Stimulated activated CD4-positive, alpha-beta T cell treated with anti-CD3 and anti-CD28 coated beads, Interleukin-4, amount 100 ng/mL, for 1 hour (primary cell): ENCODE data around the gene MGAT3.
"Not testable (repeated sequence)": the region's sequence is repeated elsewhere in the genome, so short reads cannot be mapped to it uniquely, and the experiment has no call there.

Experiments
- DNase-seq: peaks from one replicate; pipeline ENCODE4 v3.0.0-alpha.2; 2020

MGAT3 gene, protein sequence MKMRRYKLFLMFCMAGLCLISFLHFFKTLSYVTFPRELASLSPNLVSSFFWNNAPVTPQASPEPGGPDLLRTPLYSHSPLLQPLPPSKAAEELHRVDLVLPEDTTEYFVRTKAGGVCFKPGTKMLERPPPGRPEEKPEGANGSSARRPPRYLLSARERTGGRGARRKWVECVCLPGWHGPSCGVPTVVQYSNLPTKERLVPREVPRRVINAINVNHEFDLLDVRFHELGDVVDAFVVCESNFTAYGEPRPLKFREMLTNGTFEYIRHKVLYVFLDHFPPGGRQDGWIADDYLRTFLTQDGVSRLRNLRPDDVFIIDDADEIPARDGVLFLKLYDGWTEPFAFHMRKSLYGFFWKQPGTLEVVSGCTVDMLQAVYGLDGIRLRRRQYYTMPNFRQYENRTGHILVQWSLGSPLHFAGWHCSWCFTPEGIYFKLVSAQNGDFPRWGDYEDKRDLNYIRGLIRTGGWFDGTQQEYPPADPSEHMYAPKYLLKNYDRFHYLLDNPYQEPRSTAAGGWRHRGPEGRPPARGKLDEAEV

GRCh38 chr22:39456522-39457197, at the start of gene MGAT3:
MGAT3 (plus strand) TSS chr22:39457012; CDS start chr22:39487348, 30,336 bp downstream.
- DNase-seq: no peak

- DNase-seq: no peak
Measured at GRCh38 chr22:39408173-39408572, 48.6 kb upstream of the MGAT3 start.

DNA sequence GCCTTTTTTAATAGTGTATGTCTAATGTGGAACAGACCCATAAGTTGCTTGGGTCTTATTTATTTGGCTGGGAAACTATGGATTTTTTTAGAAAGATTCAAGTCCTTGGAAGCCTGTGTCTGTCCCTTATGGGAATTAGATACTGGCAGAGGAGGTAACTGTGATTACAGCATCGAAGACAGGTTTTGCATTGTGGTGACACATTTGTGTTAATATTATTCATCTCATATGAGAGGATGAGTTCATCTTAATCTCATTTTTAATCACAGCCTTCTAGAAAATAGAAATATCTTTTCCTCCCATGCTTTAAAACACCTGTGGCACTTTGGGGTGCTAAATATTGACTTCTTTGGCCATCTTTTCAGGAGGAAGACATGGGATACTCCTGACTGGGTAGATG, 48.0 kb upstream of the MGAT3 start:
- DNase-seq: no peak

DNA sequence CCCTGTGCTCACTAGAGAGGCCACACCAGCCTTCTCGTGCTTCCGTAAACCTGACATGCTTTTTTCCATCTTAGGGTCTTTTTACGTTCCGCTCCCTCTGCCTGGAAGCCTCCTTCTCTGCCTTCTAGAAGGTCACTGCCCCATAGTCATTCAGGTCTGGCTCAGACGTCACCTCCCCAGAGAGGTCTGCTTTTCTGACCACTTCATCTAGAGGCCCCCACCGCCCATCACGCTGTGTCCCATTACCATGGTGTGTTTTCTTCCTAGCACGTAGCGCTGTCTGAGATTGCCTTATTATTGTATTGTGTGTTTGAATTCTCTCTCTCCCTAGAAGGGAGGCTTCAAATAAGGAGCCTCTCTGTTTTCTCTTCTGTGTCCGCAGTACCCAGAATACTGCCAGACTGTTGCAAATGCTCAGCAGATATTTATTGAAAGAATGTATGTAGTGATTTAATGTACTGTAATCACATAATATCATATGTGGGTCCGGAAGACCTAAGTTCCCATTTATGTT, 47.2 kb upstream of the MGAT3 start:
- DNase-seq: no peak

DNA sequence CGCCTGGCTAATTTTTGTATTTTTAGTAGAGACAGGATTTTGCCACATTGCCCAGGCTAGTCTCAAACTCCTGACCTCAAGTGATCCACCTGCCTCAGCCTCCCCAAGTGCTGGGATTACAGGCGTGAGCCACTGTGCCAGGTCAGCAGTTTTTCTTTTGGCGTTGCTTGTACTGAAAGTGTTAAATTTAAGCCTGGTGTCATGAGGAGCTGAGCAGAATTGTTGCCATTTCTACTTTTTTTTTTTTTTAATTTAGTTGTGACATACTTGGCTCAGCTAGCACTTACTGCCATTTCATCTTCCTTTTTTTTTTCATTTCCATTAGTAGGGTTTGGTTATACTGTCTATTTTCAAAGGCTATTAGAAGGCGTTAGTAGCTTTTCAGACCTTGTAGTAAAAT, 46.5 kb upstream of the MGAT3 start:
- DNase-seq: no peak

GRCh38 chr22:39411828-39412365, 44.9 kb upstream of the MGAT3 start:
- DNase-seq: not testable (repeated sequence)

DNA sequence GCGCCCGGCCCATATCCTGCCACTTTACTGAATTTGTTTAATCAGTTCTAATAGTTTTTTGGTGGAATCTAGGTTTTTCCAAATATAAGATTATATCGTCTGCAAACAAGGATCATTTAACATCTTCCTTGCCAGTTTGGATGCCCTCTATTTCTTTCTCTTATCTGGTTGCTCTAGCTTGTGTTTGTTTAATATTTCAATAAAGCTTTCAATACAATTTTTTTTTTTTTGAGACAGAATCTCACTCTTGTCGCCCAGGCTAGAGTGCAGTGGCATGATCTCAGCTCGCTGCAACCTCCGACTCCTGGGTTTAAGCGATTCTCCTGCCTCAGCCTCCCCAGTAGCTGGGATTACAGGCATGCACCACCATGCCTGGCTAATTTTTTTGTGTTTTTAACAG, 43.6 kb upstream of the MGAT3 start:
- not testable (repeated sequence) for DNase-seq

- DNase-seq: no peak
Measured at GRCh38 chr22:39414377-39414776, 42.4 kb upstream of the MGAT3 start.

- no peak for DNase-seq
Measured at GRCh38 chr22:39414886-39415285, 41.9 kb upstream of the MGAT3 start.

DNA sequence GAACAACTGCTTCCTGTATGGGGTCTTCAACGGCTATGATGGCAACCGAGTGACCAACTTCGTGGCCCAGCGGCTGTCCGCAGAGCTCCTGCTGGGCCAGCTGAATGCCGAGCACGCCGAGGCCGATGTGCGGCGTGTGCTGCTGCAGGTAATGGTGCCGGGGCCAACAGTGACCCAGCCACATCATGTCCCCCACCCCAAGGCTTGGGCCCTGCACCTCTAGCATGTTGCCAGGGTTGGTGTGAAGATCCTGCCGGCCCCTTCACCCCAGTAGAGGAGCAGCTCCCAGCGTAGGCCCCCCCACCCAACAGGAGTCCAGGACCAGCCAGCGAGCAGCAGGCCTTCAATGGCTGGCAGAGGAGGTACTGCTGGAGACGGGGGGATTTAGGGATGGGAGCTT, 41.3 kb upstream of the MGAT3 start:
- DNase-seq: no peak

- DNase-seq: no peak
Measured at GRCh38 chr22:39416319-39416718, 40.5 kb upstream of the MGAT3 start.

DNA sequence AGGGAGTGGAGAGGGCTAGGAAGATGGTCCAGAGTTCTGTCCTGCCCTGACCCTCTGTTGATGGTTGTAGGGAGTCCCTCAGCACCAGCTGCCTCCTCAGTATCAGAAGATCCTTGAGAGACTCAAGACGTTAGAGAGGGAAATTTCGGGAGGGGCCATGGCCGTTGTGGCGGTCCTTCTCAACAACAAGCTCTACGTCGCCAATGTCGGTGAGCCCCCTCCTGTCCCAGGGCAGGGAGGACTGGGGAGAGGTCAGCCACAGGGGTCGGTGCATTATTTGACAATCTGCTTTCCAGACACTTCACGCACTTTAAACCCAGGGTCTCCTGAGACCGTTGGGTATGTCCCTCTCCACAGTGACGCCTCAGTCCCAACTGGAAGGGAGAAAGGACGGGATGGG, 39.2 kb upstream of the MGAT3 start:
- no peak for DNase-seq

GRCh38 chr22:39418696-39419095, 38.1 kb upstream of the MGAT3 start:
- no peak for DNase-seq

DNA sequence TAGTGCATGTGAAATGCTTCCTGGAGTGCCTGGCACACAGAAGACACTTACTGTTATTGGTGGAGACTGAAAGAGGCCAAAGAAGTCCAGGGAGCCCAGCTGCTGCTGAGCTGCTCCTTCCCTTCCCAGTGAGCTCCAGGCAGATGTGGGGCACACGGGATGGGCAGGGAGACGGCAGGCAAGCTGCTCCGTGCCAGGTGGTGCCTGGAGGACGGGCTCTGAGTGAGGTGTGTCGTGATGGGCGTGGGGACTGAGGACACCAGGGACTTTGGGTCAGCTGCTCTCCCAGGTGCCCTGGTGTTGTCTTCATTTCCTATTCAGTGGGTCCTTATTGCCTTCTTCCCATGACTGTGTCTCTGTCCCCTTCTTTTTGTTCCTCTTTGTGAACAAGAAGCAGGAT, 37.7 kb upstream of the MGAT3 start:
- DNase-seq: no peak

GRCh38 chr22:39419911-39420310, 36.9 kb upstream of the MGAT3 start:
- DNase-seq: no peak

- no peak for DNase-seq
Measured at GRCh38 chr22:39421691-39422090, 35.1 kb upstream of the MGAT3 start.

DNA sequence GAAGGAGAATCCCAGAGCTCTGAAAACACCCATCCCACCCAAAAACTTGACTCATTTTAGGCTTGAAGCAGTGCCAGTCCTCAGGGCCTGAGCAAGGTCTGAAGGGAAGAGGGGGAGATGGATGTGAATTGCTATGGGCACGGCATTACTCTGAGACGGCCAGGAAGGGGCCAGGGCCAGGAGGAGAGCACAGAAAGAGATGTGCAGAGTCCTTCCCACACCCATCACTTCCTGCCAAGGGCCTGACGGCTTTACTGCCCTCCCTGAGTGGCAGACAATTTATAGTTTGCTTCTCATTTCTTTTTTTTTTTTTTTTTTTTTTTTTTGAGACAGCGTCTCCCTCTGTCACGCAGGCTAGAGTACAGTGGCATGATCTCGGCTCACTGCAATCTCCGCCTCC, 34.7 kb upstream of the MGAT3 start:
- DNase-seq: no peak

DNA sequence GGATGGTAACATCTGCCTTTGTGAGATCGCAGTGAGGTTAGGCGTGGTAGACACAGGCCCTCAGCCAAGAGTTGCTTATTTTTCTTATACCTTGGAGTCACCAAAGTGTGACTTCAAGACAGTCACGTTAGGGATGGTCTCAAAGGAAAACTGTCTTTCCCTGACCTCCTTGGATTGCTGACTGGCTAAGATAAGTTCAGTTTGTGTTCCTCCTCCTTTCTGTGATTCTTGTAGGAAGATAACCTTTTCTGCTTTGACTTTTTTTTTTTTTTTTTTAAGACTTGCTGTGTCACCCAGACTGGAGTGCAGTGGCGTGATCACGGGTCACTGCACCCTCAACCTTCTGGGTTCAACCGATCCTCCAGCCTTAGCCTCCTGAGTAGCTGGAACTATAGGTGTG, 34.1 kb upstream of the MGAT3 start:
- no peak for DNase-seq

DNA sequence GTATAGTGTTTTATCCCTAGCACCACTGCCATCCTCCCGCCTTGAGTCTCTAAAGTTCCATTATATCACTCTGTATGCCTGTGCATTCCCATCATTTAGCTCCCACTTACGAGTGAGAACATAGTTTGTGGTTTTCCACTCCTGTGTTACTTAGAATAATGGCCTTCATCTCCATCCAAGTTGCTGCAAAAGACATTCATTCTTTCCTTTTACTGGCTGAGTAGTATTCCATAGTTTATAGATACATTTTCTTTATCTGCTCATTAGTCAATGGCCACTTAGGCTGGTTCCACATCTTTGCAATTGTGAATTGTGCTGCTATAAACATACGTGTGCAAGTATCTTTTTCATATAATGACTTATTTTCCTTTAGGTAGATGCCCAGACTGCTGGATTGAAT, 32.8 kb upstream of the MGAT3 start:
- DNase-seq: no peak

- no peak for DNase-seq
Measured at GRCh38 chr22:39426380-39427043, 30.3 kb upstream of the MGAT3 start.

DNA sequence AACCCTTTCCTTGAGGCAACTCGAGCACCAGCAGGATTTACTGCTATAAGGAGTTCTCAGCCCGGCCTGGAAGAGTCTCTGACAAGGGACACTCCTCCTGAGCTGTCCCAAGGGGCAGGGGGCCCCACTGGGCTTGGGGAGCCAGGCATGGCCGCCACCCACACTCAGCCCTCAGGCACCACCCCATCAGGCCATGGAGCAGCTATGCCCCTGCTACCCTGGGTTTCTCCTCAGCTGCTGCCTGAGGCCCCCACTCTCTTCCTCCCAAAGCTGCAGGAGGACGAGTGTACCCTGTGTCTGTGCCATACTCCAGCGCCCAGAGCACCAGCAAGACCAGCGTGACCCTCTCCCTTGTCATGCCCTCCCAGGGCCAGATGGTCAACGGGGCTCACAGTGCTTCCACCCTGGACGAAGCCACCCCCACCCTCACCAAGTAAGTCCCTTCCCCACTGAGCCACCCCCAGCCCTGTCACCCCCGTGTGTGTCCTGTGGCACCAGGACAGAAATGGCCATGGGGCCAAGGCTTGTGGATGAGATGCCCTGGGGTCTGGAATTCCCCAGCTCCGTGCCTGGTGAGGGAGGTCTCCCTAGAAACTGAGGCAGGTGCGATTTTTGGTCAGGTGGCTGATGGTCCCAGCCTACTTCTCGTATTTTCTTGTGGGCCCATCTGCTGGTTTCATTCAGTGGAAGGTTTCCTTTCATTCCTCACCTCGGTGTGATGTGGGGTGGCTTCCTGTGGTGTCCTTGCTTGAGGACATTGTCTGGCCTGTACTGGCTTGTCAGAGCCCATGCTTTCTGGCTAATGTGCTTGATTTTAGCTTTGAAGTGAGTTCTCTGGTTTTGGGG, 28.8 kb upstream of the MGAT3 start:
- DNase-seq: no peak

DNA sequence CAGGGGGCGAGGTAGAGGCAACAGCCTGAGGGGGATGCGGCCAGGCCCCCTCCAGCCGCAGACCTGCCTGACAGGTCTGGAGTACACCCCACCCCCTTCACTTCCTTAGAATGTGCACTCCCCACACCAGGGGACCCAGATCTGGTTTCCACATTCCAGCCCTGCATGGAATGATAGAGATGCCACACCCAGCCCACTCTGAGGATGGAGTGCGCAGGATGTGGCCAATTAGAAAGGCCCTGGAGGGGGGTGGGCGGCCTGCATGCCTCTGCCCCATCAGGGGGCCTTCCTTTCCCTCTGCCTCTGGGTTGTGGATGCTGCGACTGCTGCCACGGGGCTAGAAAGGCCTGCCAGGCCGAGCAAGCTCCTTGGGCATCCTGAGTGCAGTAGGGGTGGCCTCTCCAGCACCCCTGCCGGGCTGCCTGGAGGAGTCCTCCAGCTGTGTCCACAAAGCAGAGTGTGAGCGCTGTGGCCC, 28.2 kb upstream of the MGAT3 start:
- DNase-seq: no peak
